Activated CD8-positive, alpha-beta memory T cell treated with anti-CD3 and anti-CD28 coated beads, Interleukin-2, amount 10 ng/mL, durations not matched to agents 7 days and 5 days (primary cell): Measurements from ENCODE around the gene CNTN5. TPM values are rescaled to one million over a fixed set of nuclear protein-coding genes. Genes with fewer than 3 reads are reported as not detected.

Experiments
- ATAC-seq: fragments of 150-1000 bp; cut with Tn5 transposase; one replicate; pipeline ENCODE4 v1.10.0; 2021; ENCODE audit warnings: moderate library complexity
- CTCF ChIA-PET: fragments of 350-600 bp; sonication (Branson Sonifier 250); formaldehyde crosslinking; loops from one replicate; lab custom pipeline; 2021; ENCODE audit warnings: antibody characterized with exemption; lab: Charles Lee
- DNase-seq: peaks from one replicate; pipeline ENCODE4 v3.0.0-alpha.2; 2020
- H3K27ac Mint-ChIP-seq: one replicate; pipeline ENCODE4 v1.8.0; 2021; ENCODE audit warnings: mild to moderate bottlenecking, mixed read lengths
- H3K27me3 Mint-ChIP-seq: one replicate; pipeline ENCODE4 v1.8.0; 2021; ENCODE audit warnings: mixed read lengths
- H3K36me3 Mint-ChIP-seq: one replicate; pipeline ENCODE4 v1.8.0; 2021; ENCODE audit warnings: mild to moderate bottlenecking, mixed read lengths
- H3K4me1 Mint-ChIP-seq: one replicate; pipeline ENCODE4 v1.8.0; 2021; ENCODE audit warnings: mixed read lengths
- H3K4me3 Mint-ChIP-seq: one replicate; pipeline ENCODE4 v1.8.0; 2021; ENCODE audit warnings: mild to moderate bottlenecking, moderate library complexity, mixed read lengths
- H3K9me3 Mint-ChIP-seq: one replicate; pipeline ENCODE4 v1.8.0; 2022; ENCODE audit warnings: low read depth, mixed read lengths
- total RNA-seq, 2 experiments: library from RNA; stranded (reverse); gene quantifications; one replicate each; pipeline ENCODE4 v1.2.3, GENCODE V29; 2021

The CNTN5 gene
- not detected for total RNA-seq

DNA sequence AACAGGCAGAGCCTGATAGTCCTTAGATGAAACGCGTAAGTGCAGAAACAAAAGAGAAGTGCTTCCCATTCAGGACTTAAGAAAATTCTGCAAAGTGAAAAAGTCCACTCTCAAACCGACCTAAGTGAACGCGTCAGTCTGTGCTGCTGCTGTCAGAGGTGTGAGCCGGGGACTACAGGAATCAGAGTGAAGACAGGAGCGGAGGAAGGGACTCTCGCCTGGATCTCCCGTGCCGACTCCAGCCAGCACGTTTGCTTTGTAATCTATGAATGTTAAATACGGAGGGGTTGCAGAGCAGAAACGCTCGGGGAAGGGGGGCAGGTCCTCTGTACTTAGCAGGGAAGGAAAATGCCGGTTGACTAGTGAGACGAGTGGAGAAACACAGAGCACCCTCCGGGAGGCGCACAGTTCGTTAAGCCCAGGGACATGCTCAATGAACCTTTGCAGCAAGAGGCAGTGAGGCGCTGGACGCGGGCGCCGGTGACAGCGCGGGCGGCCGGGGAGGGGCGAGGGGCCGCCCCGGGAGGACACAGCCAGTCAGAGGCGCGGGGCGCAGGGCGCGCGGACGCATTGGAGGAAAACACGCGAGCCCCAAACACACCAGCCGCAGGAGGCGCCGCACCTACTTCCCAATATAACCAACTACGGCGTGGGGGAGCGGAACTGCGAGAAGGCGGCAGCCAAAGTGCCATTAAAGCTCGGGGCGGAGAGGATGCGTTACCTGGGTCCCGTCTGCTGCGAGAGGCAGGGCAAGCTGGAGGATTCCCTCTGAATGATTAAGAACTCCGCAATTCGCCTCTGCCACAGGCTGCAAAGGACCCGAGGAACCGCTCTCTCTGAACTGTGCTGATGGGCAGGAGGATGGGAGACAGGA, at the start of gene CNTN5:
Gene CNTN5 (plus strand): TSS at position 598 of the 874 bp plus-strand sequence.
- ATAC-seq (peak; percentile 47), DNase-seq (no peak)
- Mint-ChIP-seq H3K36me3 (no peaks in the 10 kb centered on the region), H3K4me3 (no peak within 1 kb of the TSS), H3K9me3 (no peaks in the 10 kb centered on the region), H3K27me3 (peaks cover 26% of the 10 kb centered on the region), H3K27ac (no peak within 1 kb of the TSS), H3K4me1 (peaks cover 4% of the 10 kb centered on the region)
- CTCF ChIA-PET = no interaction called here

DNA sequence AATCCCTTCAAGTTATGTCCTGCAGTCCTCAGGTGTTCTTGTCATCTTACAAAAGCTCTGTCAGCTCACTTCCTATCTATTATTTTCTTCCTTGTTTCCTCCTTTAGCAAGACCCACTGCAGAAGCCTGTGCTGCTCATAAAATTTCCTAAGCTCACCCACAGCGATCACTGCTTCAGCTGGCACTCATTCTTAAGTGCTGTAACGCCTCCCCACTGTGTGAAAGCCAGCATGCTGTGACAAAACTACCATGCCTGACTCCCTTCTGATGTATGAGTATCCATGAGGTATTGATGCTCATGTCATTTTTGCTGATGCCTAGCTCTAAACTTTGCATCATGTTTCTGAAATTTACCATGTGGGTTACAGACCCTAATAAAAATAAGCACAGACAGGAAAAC, 41.5 kb upstream of the CNTN5 start:
- ATAC-seq (no peak), DNase-seq (no peak)
- Mint-ChIP-seq H3K36me3 (no peaks in the 10 kb centered on the region), H3K4me3 (no peak overlapping the region), H3K27me3 (no peaks in the 10 kb centered on the region), H3K4me1 (no peaks in the 10 kb centered on the region), H3K9me3 (peaks cover 5% of the 10 kb centered on the region), H3K27ac (no peak overlapping the region)
- CTCF ChIA-PET = no interaction called here

DNA sequence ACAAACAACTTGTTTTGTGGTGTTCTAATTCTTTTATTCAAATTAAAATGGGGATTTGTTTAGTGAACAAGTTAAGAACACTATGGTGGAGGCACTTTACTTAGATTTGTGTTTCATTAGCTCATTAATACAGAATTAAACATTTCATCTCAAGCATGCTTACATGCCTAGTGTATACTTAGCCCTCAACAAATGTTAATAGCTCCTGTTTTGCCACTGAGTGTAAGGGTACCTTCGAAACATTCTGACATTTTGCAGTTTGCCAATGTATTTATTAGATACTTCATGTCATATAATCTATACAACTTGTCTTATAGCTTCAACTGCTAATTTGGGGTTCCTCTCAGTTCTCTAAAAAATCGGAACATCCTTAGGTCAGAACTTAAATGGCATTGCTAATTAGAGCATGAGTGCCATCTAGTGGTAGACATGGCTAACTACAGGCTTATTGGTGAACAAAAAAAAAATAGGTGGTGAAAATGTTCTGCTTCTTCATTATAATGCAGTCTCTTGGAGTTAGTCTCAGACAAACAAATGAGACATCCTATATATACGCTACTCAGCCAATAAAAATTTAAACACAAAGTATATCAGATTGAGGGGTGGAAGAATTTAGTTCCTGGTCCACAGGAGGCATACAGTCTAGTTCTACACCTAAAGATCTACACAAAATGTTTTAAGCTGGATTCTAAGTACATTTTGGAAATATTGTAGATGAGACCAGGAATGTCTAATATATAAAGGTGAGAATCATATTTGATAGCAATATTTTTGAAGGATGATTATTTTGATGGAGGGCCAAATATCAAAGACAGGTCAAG, 4.9 kb upstream of the CNTN5 start:
- Mint-ChIP-seq H3K27me3 (peaks cover 17% of the 10 kb centered on the region), H3K36me3 (no peaks in the 10 kb centered on the region), H3K4me1 (peaks cover 4% of the 10 kb centered on the region), H3K4me3 (no peak overlapping the region), H3K9me3 (no peaks in the 10 kb centered on the region), H3K27ac (no peak overlapping the region)
- CTCF ChIA-PET = interaction anchor here (0.6 kb wide), 1 partner anchor 128 kb away, joined by 3 read pairs; no protein-coding TSS in a partner anchor
- ATAC-seq = no peak
- DNase-seq = no peak

DNA sequence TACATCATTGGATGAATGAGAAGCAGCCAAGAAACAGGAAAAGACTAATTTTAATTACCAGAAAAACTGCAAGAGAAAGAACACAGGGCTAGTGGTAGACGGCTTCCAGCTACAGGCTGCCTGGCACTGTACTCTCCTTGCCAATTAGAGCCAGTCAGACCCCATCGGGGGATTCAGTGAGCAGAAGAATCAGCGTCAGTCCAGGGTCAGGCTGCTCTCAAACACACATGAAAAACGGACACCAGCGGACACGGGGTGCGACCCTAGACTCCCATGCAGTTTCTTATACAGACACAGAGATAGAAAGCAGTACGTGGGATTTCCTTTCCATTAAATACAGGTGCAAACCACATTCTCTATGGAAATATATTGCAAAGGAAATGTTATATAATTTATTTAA, 1.1 kb upstream of the CNTN5 start:
- Mint-ChIP-seq H3K27ac (no peak overlapping the region), H3K4me3 (no peak overlapping the region), H3K36me3 (no peaks in the 10 kb centered on the region), H3K9me3 (no peaks in the 10 kb centered on the region), H3K4me1 (peaks cover 4% of the 10 kb centered on the region), H3K27me3 (peaks cover 26% of the 10 kb centered on the region)
- DNase-seq = no peak
- CTCF ChIA-PET = no interaction called here
- ATAC-seq = no peak

DNA sequence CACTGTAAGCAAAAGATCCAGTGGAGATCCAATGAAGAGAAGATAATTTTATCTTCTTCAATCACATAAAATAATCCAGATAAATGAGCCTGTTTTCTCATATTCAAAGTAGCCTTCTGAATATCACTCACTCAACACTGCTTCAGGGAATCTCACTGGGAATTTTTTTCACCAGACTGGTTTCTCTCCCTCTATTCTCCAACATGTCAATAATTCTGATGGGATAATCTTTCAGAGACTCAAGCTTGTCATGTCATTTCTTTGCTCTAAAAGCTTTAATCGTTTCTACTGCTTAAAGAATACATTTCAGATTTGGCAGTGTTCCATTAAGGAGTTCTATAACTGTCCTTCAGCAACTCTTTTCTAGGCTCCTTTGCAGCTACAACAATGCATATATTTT, 16.3 kb downstream of the CNTN5 start:
- no peak for DNase-seq
- no peak for ATAC-seq
- H3K9me3 Mint-ChIP-seq = peaks cover 2% of the 10 kb centered on the region
- no peak overlapping the region for H3K4me3 Mint-ChIP-seq
- H3K4me1 Mint-ChIP-seq = no peaks in the 10 kb centered on the region
- H3K27ac Mint-ChIP-seq = no peak overlapping the region
- no peaks in the 10 kb centered on the region for H3K27me3 Mint-ChIP-seq
- CTCF ChIA-PET = no interaction called here
- H3K36me3 Mint-ChIP-seq = no peaks in the 10 kb centered on the region

DNA sequence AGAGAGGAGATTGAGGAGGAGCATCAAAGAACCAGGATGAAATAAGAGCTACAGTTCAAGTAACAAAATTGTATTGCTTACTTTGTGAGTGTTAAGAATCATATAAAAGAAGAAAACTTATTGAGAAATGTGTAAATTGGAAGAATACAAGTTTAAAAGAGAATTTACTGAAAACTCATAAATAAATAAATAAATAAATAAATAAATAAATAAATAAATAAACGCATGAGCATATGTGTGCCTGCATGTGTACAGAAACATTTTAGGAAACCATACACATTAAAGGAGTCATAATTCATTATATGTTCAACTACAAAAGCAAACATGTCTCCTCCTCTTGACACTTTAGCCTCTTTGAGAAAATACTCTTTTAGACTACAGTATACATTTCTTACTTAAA, 42.6 kb downstream of the CNTN5 start:
- H3K4me1 Mint-ChIP-seq = no peaks in the 10 kb centered on the region
- H3K27me3 Mint-ChIP-seq = no peaks in the 10 kb centered on the region
- DNase-seq = no peak
- CTCF ChIA-PET = no interaction called here
- H3K36me3 Mint-ChIP-seq = no peaks in the 10 kb centered on the region
- no peak for ATAC-seq
- H3K4me3 Mint-ChIP-seq = no peak overlapping the region
- no peaks in the 10 kb centered on the region for H3K9me3 Mint-ChIP-seq
- H3K27ac Mint-ChIP-seq = no peak overlapping the region

DNA sequence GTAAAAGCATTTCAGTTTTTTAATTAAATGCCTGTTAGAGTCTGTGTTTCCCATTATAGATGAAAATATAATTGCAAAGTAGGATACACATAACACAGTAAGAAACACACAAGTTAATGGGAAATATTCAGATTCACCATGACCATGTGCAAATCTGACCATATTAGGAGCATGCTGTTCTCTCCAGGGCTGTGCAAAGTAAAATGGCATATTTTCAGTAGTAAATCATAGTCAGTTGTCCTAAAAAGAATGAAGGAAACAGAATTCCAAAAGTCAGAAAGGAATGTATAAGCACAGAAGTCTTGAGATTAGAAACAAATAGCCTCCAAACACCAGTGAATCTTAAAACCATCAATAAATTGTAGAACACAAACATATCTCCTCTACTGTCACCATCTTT, 44.4 kb downstream of the CNTN5 start:
- no peaks in the 10 kb centered on the region for H3K36me3 Mint-ChIP-seq
- CTCF ChIA-PET = no interaction called here
- peaks cover 1% of the 10 kb centered on the region for H3K4me1 Mint-ChIP-seq
- ATAC-seq = no peak
- no peaks in the 10 kb centered on the region for H3K27me3 Mint-ChIP-seq
- H3K4me3 Mint-ChIP-seq = no peak overlapping the region
- H3K27ac Mint-ChIP-seq = no peak overlapping the region
- H3K9me3 Mint-ChIP-seq = no peaks in the 10 kb centered on the region
- no peak for DNase-seq

DNA sequence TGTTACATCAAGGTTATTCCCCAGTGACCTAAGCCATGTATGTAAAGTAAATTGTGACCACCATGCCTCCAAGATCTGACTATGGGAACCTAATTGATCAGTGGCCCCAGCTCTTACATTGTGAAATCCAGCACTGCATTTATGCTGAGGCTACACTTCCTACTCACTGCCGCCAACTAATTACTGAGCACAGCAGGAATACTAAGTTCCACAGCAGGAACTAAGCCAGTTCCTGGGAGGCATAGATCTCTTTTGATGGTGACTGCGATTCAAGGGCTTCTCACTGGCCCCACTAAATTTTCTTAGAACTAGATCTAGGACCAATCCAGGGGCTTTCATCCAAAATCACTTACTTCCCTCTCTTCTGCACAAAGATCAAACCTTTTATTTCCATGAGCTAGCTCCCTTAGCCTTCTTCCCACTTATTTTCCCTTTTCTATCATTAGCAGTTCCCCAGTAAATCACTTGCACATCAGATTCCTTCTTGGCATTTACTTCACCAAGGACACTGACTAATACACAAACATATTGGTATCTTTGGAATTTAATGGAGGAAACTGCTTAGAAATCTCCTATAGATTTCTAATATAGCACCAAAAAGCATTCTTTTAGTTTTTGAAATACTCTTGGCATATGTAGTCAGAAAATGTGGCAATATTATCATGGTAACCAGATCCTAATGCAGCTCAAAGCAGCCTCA, 46.0 kb downstream of the CNTN5 start:
- no peak overlapping the region for H3K27ac Mint-ChIP-seq
- ATAC-seq (no peak), DNase-seq (no peak)
- no peaks in the 10 kb centered on the region for H3K36me3 Mint-ChIP-seq
- no peaks in the 10 kb centered on the region for H3K27me3 Mint-ChIP-seq
- H3K9me3 Mint-ChIP-seq = no peaks in the 10 kb centered on the region
- CTCF ChIA-PET = no interaction called here
- H3K4me1 Mint-ChIP-seq = peaks cover 1% of the 10 kb centered on the region
- H3K4me3 Mint-ChIP-seq = no peak overlapping the region

DNA sequence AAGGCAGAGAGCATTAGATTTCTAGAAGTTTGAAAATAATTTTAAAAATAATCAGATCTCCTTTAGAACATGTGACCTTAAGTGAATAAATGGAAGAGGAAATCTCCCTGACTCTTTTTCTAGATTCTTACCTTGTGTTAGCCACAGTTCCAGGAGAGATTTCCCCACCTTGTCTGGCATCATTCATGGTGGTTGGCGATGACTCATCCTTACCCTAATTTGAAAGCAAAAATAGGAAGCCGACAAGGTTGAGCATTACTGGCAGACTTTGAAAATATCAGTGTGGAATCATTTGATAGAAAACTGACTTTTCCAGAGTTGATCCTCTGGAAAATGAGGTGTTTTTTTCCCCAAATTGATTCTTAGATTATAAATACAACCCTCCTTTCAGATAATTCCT, 48.1 kb downstream of the CNTN5 start:
- CTCF ChIA-PET = no interaction called here
- ATAC-seq (no peak), DNase-seq (no peak)
- H3K4me3 Mint-ChIP-seq = no peak overlapping the region
- no peak overlapping the region for H3K27ac Mint-ChIP-seq
- H3K27me3 Mint-ChIP-seq = no peaks in the 10 kb centered on the region
- H3K4me1 Mint-ChIP-seq = peaks cover 1% of the 10 kb centered on the region
- no peaks in the 10 kb centered on the region for H3K36me3 Mint-ChIP-seq
- no peaks in the 10 kb centered on the region for H3K9me3 Mint-ChIP-seq

DNA sequence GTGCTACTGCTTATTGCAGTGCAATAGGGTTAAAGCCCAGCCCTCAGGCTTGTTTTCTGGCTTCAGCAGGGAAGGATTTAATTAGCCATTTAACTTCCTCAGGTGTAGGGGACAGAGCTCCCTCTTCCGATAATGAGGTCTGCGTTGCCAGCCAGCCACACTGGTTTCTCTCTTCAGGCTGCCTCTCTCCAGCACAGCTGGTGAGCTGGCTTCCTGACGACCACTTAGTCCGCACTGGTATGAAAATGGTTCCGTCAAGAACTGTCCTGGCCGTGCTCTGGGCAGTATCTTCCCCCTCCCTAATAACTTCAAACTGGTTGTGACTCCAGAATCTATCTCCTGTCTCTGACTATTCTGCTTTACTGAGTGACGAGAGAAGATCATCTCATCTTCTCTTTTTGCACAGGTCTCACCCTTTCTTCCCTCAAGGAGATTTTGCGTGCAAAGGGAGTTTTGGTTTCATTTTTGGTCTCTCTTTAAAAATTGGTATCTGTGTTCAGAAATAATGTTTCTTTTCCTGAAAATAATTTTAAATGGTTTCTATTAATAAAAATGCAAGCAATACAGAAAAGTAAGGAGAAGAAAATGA, 49.2 kb downstream of the CNTN5 start:
- H3K4me3 Mint-ChIP-seq = peak overlapping the region; percentile 70
- peaks cover 1% of the 10 kb centered on the region for H3K4me1 Mint-ChIP-seq
- no peaks in the 10 kb centered on the region for H3K9me3 Mint-ChIP-seq
- H3K27ac Mint-ChIP-seq = peak overlapping the region; percentile 48
- ATAC-seq (peak; percentile 47), DNase-seq (peak; percentile 40)
- CTCF ChIA-PET = no interaction called here
- H3K27me3 Mint-ChIP-seq = no peaks in the 10 kb centered on the region
- H3K36me3 Mint-ChIP-seq = no peaks in the 10 kb centered on the region

DNA sequence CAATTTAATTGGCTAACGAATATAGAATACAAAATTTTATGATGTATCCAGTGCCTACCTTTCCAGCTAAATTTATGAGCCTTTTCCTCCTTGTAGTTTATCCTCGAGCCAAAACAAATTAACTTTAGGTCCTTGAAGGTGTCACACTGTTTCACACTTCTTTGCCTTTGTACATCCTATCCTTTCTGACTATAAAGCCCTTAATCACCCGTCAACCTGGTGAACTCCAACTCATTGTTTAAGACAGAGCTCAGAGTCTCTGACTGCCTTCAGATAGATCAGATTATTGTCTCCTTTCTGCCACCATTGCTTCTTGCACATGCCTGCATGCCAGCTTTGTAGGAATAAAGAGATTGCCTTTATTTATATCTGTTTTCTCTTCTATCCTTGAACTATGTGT, 58.8 kb downstream of the CNTN5 start:
- Mint-ChIP-seq H3K9me3 (peaks cover 3% of the 10 kb centered on the region), H3K27ac (no peak overlapping the region), H3K4me3 (no peak overlapping the region), H3K36me3 (no peaks in the 10 kb centered on the region), H3K27me3 (no peaks in the 10 kb centered on the region), H3K4me1 (no peaks in the 10 kb centered on the region)
- DNase-seq (no peak), ATAC-seq (no peak)
- CTCF ChIA-PET = no interaction called here

DNA sequence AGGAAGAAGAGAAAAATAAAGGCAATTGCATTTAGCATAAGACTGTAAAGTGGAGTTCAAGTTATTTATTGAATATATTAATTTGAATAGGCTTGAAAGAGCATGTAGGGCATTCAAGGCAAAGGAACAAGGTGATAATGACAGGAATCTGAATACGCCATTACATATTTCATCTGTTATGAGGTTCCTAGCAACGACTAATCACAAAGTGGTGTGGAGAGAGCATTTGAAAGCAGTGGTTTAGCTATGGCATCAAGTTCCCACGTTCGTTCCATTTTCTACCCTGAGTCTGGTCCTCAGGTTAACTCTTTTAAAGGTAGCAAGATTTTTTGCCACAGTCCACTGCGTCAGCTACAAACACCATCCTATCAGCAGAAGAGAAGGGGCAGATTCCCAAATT, 59.4 kb downstream of the CNTN5 start:
- ATAC-seq (no peak), DNase-seq (no peak)
- CTCF ChIA-PET = no interaction called here
- Mint-ChIP-seq H3K9me3 (peaks cover 3% of the 10 kb centered on the region), H3K36me3 (no peaks in the 10 kb centered on the region), H3K4me3 (no peak overlapping the region), H3K4me1 (no peaks in the 10 kb centered on the region), H3K27me3 (no peaks in the 10 kb centered on the region), H3K27ac (no peak overlapping the region)

DNA sequence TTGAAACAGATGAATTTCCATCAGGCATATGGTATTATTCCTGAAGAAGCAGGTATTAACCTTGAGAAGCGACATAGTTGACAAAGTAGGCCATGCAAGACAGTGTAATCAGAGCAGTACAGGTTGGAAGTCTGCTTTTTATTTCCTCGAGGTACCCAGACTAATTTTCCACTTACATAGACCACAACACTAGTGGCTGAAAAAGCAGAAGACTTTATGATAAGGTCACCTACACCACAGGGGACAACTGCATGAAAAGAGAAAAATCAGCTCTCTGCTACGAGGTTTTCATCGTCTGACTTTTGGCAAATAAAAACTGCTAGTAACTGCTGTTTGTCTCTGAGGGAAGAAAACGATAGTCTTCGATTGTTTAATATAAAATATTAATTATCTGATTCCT, 77.5 kb downstream of the CNTN5 start:
- ATAC-seq (no peak), DNase-seq (no peak)
- Mint-ChIP-seq H3K4me1 (no peaks in the 10 kb centered on the region), H3K27ac (no peak overlapping the region), H3K36me3 (no peaks in the 10 kb centered on the region), H3K27me3 (no peaks in the 10 kb centered on the region), H3K4me3 (no peak overlapping the region), H3K9me3 (peaks cover 4% of the 10 kb centered on the region)
- CTCF ChIA-PET = no interaction called here
